BE2C (cell line): ENCODE results near the gene CACNA2D2.
A peak's percentile ranks its signal among the peaks of the same experiment; 100 is the strongest.

Source experiments
- DNase-seq: peaks from one replicate; pipeline ENCODE4 v3.0.0-alpha.2; 2020
- H3K27me3 ChIP-seq: fragments of 250-450 bp; sonication (Bioruptor Pico); 2 replicates; pipeline ENCODE4 v1.5.1; 2020; ENCODE audit warnings: mild to moderate bottlenecking
- H3K36me3 ChIP-seq: fragments of 250-450 bp; sonication (Bioruptor Pico); 2 replicates; pipeline ENCODE4 v1.5.1; 2020; ENCODE audit warnings: mild to moderate bottlenecking
- H3K4me1 ChIP-seq: fragments of 250-450 bp; sonication (Bioruptor Pico); 2 replicates; pipeline ENCODE4 v1.5.1; 2020
- H3K4me3 ChIP-seq: 2 replicates; pipeline ENCODE4 v1.5.1; 2011; ENCODE audit warnings: low read depth, low read length
- H3K9me3 ChIP-seq: fragments of 250-450 bp; sonication (Bioruptor Pico); 2 replicates; pipeline ENCODE4 v1.5.1; 2020
- TF ChIP-seq, protein P1 (sequence below): IDR thresholded peaks from 2 replicates; pipeline ENCODE4 v1.5.1; 2012; ENCODE audit warnings: mild to moderate bottlenecking, low read depth, low read length

Gene CACNA2D2

DNA sequence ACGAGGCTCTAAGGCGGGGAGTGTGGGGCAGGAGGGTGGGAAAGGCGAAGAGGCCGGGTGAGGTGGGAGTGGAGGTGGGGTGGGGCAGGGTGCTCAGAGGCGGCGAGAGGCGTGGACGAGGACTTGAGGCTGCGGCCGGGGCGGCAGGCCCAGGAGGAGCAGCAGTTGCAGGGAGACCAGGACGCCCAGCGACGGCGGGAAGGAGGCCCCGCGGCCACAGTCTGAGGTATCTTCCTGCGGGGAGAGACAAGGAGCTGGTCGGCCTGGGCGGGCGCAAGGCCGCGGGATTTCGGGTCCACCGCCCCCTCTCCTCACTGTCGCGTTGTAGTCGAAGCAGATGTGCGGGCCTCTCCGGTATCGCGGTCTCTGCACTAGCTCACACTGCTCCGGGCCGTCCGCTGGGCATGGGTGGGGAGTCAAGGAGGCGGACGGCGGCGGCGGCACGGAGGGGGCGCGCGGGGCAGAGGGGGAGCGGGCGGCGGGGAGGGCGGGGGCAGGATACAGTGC lies 138.8 kb downstream of the CACNA2D2 start:
- peaks cover 3% of the 10 kb centered on the region; the same call in 1 of the 2 replicates for H3K36me3 ChIP-seq
- no peaks in the 10 kb centered on the region for H3K9me3 ChIP-seq
- H3K4me3 ChIP-seq = no peak overlapping the region
- H3K4me1 ChIP-seq = no peaks in the 10 kb centered on the region; the same call in 1 of the 2 replicates
- H3K27me3 ChIP-seq = no peaks in the 10 kb centered on the region
- no peak for DNase-seq
- TF ChIP-seq, protein P1, sequence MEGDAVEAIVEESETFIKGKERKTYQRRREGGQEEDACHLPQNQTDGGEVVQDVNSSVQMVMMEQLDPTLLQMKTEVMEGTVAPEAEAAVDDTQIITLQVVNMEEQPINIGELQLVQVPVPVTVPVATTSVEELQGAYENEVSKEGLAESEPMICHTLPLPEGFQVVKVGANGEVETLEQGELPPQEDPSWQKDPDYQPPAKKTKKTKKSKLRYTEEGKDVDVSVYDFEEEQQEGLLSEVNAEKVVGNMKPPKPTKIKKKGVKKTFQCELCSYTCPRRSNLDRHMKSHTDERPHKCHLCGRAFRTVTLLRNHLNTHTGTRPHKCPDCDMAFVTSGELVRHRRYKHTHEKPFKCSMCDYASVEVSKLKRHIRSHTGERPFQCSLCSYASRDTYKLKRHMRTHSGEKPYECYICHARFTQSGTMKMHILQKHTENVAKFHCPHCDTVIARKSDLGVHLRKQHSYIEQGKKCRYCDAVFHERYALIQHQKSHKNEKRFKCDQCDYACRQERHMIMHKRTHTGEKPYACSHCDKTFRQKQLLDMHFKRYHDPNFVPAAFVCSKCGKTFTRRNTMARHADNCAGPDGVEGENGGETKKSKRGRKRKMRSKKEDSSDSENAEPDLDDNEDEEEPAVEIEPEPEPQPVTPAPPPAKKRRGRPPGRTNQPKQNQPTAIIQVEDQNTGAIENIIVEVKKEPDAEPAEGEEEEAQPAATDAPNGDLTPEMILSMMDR = no peak

DNA sequence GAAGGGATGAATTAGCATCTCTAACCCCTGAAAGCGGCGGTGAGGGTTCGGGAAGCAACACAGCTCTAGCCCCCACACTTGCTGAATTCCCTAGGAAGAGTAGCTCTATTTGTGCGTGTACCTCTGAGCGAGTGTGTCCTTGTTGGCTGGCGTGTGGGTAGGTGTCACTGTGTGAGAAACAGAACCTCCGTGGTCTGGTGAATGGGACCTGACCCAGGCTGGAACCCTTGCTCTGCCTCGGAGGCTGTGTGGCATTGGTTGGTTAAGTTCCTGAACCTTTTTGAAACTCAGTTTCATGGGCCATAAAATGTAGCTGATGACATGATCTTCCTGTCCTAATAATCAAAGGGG lies 143.7 kb downstream of the CACNA2D2 start:
- TF ChIP-seq, protein P1 = no peak
- peak overlapping the region; percentile 78 for H3K4me3 ChIP-seq
- peaks cover 6% of the 10 kb centered on the region for H3K36me3 ChIP-seq
- DNase-seq = no peak
- H3K27me3 ChIP-seq = no peaks in the 10 kb centered on the region
- no peaks in the 10 kb centered on the region for H3K4me1 ChIP-seq
- H3K9me3 ChIP-seq = no peaks in the 10 kb centered on the region

DNA sequence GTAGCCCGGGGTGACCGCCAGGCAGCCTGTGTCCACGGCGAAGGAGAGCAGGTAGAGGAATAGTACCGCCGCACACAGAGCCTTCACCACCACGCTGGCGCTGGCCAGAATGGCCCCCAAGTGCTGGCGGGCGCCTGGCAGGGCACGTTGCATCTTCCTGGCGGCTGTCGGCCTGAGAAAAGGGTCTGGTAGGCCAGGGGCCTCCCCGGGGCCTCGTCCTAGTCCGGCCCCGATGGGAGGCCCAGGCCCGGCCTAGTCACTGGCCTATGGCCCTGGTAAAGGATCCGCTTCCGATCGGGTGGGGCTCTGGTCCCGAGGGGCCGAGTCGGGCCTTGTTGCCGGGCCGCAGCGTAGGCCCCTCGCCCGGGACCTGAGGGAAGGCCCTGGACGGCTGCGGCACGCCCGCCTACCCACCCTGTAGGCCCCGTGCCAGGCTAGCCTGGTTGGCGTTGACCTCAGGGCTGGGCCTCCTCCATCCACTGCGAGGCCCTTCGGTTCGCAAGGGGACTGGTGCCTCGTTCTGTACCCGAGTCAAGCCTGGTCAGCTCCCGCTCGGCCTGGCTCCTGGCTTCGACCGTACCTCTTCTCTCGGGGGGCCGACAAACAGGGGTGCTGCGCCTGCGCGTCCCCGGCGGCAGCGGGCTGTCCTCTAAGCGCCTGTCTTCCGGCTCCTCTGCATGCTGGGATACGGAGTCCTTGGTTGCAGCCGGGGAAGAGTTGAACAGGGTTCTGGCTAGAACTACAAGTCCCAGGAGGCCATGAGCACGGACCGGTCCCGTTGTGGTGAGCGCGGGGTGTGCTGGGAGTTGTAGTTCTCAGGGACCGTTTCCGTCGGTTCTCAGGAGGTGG lies 144.3 kb downstream of the CACNA2D2 start, which contains the start of gene TMEM115:
Gene TMEM115, minus strand, starts transcription at position 611 of the 849 bp plus-strand sequence. Its CDS starts 458 bp downstream, at position 153.
- TF ChIP-seq, protein P1 = no peak
- Histone ChIP-seq H3K4me1 (no peaks in the 10 kb centered on the region), H3K27me3 (no peaks in the 10 kb centered on the region), H3K36me3 (peaks cover 12% of the 10 kb centered on the region), H3K9me3 (no peaks in the 10 kb centered on the region), H3K4me3 (peak within 1 kb of the TSS; percentile 78)
- peak; percentile 93 for DNase-seq

DNA sequence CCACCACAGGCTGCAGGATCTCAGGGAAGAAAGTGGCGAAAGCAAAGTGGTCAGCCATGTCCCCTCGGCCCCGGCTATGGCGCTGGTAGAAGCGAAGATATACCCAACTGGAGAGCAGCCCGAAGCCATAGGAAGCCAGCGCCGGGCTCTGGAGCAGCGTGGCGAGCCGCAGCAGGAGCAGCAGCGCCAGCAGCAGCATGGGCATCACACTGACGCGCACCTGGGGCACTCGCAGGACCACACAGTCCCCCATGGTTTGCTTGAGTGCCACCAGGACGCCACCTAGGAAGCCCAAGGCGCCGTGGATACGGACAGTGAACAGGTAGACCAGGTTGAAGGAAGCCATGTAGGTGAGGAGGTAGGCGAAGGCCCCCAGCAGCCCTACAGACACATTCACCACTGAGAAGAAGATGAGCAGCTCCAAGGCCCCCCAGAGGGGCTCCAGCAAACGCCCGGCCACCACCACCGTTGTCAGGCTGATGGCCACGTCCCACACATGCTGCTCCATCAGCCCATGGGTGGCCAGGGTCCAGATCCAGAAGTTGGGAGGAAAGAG lies 145.0 kb downstream of the CACNA2D2 start:
- no peaks in the 10 kb centered on the region for H3K4me1 ChIP-seq
- peaks cover 14% of the 10 kb centered on the region for H3K36me3 ChIP-seq
- TF ChIP-seq, protein P1 = no peak
- peak overlapping the region; percentile 78 for H3K4me3 ChIP-seq
- H3K9me3 ChIP-seq = no peaks in the 10 kb centered on the region
- DNase-seq = no peak
- H3K27me3 ChIP-seq = no peaks in the 10 kb centered on the region

DNA sequence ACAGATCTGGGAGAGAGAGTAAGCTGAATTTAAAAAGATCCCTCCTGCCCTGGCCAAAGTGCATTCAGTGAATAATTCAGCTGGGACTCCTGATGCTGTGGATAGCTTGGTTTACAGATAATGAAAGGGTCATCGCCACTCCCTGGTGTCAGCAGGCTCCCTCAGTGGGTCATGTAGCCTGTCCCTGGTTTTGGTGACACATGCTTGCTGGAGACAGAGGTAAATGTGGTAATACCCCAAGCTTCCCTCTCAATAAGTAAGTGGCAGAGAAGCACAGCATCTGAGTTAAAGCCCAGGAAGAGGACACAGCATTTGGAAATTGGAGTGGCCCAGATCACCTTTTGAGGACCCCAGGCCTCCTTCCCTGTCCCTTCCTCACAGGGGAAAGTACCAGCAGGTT lies 146.0 kb downstream of the CACNA2D2 start:
- Histone ChIP-seq H3K9me3 (no peaks in the 10 kb centered on the region), H3K4me3 (peak overlapping the region; percentile 78), H3K27me3 (no peaks in the 10 kb centered on the region), H3K4me1 (no peaks in the 10 kb centered on the region), H3K36me3 (peaks cover 14% of the 10 kb centered on the region)
- DNase-seq = no peak
- TF ChIP-seq, protein P1 = no peak

DNA sequence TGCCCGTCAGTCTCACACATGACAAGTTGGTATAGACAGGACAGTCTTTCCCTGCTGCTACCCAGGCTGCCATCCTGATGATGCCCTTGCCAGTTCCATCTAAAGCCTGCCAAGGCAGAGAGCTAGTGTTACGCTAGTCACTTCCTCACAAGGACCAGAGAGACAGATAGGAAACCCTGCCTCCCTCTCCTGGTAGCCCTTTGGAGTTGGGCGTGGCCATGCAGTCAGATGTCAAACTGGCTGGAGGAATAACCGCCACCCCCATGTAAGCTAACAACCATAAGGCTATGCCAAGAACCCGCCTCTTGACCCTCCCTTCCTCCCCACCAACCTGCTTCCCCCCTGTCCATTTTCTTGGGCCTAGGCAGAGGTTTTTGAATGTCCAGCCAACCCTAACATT lies 146.9 kb downstream of the CACNA2D2 start:
- no peak for DNase-seq
- no peaks in the 10 kb centered on the region for H3K4me1 ChIP-seq
- peak overlapping the region; percentile 78 for H3K4me3 ChIP-seq
- no peaks in the 10 kb centered on the region for H3K27me3 ChIP-seq
- peaks cover 14% of the 10 kb centered on the region for H3K36me3 ChIP-seq
- TF ChIP-seq, protein P1 = no peak
- no peaks in the 10 kb centered on the region for H3K9me3 ChIP-seq
